Stimulated activated CD8-positive, alpha-beta memory T cell treated with anti-CD3 and anti-CD28 coated beads, Interleukin-12 subunit alpha, Interleukin-12 subunit beta, amount 100 ng/mL, for 1 hour (primary cell): ENCODE measurements around the gene MCM3AP.
"Not testable (repeated sequence)": the region's sequence is repeated elsewhere in the genome, so short reads cannot be mapped to it uniquely, and the experiment has no call there.

Experiments
- DNase-seq: peaks from one replicate; pipeline ENCODE4 v3.0.0-alpha.2; 2020; ENCODE audit warnings: low read depth

Gene MCM3AP

DNA sequence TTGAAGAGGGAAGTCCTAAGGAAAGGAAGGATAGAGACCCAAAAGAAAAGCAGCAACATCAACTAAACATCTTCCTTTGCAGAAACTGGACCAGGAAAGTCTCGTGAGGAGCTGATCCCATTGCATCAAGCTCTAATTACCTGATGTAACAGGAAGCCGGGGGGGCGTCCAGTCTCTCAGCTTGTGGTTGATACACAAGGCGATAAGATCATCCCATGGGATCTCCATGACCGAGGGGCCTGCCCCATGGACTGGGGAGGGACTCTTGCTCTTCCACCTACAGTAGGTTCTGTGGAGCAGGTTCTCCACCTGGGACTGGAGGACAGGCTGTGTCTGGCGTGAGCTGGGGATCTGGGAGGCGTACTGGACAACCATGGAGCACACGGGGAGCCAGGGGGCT is 42.1 kb downstream of the MCM3AP start:
- DNase-seq, result no peak

DNA sequence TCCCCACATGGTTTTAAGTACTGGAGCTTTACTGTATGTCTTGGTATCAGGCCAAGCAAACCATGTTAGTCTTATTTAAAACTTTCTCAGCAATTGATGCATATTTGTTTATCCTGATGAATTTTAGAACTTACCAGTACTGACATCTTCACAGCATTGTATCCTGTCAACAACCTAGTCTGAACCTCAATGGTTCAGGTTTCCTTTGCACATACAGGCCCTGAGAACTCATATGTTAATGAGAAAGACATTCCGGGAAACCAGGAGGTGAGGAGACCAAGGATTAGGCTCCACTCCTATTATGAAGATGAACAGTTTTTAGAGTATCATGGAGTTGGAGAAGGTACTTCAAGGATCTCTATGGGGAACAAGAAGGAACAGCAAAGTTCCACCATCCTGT is 43.8 kb downstream of the MCM3AP start:
- not testable (repeated sequence) for DNase-seq

DNA sequence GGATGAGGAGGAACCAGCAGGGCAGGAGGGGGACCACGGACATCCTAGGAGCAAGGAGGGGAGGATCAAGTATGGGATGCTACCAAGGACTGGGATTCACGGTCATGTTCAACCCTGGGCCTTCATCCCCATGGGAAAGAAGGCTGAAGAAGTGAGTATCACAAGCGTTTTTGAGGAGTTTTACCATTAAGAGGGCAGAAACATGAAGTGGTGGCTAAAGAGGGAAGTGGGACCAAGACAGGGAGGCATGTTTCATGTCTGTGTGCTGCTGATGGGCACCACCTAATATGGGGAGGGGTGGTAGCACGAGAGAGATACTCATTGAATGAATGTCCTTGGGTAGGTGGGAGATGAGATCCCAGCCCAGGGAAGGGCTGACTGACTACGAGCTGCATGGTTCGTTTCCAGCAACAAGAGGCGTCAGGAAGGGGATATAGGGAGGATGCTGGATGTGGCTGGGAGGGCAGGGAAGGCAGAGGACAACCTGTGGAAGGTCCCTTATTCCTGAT is 45.5 kb downstream of the MCM3AP start:
- no peak for DNase-seq

DNA sequence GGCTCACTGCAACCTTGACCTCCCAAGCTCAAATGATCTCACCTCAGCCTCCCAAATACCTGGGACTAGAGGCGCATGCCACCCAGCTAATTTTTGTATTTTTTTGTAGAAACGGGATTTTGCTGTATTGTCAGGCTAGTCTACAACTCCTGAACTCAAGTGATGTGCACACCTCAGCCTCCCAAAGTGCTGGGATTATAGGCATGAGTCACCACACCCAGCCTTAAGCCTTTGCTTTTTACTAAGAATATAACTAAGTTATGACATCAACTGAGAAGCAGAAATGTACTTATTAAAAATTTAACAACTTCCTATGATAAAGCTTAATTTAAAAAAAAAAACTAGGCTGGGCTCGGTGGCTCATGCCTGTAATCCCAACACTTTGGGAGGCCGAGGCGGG is 47.9 kb downstream of the MCM3AP start:
- DNase-seq, result no peak

DNA sequence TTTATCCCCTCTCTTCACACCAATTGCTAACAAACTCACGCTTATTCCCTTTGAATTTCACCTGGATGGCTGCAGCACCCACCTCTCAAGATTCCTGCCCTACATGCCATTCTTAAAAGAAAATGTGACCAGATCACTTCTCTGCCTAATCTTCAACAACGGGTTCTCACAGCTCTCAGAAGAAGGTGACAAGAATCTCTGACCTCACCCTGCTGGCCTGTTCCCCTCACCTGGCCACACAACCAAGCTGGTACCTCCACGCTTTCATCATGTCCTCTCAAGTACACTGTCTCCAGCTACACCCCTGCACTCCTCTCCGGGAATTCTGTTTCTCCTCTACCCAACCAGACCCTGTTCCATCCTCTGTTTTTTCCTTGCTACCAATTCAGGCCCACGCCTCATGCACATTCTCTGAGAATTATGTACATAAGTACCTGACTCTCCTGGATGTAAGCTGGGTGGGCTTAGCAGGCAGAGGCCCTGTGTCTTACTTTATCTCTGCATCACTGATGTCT is 50.9 kb downstream of the MCM3AP start:
- no peak for DNase-seq

DNA sequence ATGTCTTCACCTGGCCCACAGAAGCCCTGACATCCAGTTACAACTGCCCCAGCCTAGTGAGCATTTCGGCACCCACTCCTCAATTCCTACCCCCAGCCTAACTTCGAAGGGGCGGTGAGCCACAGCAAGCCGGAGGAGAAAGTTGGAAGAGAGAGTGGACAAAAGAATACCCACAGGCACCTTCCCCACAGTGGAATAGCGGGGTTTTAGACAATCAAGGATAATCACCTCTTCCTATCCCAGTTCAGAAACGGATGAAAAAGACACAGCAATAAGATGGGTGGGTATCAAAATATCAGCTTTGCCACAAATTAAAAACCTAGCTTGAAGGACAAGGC is 55.5 kb downstream of the MCM3AP start:
- no peak for DNase-seq

DNA sequence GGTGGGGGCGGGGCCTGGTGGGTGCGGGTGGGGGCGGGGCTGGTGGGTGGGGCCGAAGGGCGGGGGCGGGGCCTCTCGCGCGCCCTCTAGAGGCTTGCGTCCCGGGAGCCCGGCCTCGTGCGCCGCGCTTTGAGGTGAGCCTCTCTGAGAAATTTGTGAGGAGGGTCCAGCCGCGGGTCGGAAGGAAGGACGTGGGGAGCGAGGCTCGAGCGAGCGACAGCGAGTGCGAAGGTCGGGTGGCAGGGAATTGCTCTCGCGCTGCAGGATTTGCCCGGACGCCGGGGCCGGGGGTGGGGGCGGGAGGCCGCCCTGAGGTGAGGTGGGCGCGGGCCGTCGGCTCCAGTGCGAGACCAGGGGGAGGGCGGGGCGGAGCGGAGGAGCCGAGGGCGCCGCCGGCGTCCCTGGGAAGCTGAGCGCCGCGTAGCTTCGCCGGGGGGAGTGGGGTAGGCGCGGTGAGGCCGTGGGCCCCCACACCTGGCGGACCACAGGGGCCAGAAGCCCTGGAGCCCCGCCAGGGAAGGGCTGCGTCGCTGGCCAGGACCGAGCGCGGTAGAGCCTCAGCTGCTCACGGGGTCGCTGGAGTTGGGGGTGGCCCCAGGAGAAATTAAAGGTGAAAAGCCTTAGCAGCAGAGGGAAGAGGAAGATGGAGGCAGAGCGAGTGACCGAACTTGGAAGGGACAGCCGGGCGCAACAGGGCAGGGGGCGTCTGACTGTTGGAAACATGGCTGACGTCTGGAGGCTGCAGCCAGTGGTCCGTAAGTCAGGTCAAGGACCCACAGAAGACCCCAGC is 56.1 kb downstream of the MCM3AP start:
- DNase-seq, result no peak

DNA sequence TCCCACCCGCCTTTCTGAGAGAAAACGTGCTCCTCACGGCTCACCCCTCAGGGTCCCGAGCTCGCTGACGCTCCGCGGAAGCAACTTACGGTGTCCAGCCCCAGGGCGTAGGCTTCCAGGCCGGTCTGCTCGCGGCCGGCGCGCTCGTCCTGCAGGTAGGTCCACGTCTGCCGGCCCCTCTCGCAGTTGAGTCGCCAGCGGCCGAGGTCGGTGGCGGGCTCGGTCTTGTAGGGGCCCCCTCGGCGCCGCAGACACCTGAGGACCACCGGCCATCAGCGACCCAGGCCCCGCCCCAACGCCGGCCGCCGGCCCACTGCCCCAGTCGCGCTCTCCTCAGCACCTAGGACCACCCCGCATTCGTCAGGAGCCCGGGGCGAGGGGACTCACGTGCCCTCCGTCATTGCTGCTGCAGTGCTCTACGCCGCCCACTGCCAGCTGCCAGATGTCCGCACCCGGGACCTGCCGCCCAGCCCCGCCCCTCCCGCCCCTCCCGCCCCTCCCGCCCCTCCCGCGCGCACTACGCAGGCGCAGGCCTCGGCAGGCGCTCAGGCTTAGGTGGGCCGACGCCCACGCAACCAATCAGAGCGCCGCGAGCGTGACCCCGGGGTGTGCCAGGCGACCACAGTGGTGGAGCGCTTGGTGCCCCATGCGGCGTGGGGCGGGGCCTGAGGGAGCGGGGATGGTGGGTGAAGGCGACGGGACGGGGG is 56.9 kb downstream of the MCM3AP start, which contains the start of gene LSS:
LSS (minus strand) TSS at position 430 of the 707 bp plus-strand sequence; CDS start at position 401, 29 bp downstream.
- peak; percentile 95 for DNase-seq

DNA sequence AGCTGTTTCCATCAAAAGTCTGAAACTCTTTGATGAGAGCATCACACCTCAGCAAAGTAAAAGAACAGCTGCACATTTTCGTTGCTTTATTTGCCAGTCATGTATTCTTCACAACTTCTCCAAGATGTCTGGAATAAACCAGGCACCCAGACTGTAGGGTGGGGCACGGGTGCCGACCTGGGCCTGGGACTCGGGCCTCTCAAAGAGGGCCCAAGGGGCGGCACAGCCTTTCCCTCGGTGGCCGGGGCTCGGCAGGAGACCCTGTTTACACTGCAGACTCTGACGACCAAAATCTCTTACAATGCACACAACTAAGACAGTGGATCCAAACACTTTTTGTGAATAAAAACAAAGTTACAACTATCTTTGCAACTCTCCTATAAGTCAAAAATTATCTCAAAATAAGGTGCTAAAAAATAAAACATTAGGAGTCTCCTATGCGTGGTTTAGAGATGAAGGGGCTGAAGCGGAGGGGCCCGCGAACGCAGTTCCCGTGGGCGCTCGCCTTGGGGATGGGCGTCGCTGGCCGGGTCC is 57.5 kb downstream of the MCM3AP start:
- DNase-seq, result no peak

DNA sequence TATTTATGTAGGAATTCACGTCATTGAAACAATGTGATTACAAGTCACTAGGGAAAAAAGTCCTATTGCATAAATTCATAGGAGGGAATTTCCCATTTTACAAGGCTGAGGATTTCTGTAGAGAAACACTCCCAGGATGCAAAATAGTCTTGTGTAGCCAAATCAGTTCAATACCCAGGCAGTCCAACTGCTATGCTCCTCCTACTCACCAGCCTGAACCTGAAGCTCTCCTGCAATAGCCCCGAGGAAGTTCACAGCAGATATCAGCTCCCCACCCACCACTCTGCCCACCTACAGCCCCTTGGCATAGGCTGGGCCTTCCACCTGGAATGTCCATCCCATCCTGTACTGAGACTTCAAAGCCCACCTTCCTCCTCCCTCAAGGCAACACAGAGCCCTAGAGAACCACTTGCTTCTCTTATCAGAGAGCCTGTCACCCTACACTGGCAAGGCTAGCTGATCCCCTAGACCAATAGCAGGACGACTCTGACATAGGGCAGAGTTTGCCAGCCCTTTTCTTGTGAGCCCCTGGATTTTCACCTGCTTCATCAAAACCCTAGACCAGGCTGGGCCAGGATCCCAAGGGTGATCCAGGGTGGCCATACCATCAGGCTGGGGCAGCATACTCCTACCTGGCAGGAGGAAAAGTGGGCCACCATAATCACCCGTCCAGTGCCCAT is 58.4 kb downstream of the MCM3AP start:
- no peak for DNase-seq

DNA sequence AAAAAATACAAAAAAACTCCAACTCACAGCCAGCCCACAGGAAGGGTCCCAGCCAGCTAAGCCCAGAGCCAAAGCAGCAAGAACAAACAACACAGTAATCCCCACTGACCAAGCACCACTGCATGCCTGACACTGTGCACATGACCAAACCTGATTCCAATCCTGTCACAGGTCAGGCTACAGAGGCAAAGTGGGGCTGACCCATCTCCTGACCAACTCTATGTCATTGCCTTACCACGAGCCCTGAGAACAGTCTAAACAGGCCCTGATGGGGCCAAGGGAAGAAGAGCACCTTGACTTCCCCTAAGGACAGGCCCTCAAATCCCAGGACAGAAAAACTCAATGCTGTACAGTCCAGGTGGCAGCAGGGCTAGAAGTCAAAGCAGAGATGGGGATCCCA is 59.3 kb downstream of the MCM3AP start:
- no peak for DNase-seq

DNA sequence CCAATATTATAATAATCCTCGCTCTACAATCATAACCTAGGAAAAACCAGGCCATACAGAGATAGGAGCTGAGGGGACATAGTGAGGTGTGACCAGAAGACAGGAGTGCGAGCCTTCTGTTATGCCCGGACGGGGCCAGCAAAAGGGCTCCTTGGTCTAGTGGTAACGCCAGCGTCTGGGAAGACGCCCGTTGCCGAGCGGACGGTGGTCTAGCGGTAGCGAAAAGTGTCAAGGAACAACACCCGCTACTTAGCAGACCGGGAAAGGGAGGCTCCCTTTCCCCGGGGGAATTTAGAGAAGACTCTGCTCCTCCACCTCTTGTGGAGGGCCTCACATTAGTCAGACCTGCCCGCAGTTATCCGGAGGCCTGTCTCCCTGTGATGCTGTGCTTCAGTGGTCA is 61.8 kb downstream of the MCM3AP start:
- not testable (repeated sequence) for DNase-seq

DNA sequence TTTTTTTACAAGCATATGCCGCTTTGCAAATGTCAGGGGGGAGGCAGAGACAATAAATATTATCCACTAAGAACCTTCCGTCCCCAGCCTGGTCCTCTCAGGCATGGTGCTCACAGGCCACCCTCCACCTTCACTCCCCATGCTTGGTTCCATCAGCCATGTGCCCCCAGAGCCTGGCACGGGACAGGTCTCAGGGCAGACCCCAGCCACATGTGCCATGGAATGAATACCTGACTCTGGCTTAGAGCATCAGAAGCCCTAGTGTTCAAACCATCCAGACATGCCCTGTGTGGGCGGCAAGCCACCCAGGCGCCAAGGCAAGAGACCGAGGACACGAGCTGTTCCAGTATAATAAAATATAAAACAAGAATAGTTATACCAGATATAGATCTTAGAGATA is 62.2 kb downstream of the MCM3AP start:
- no peak for DNase-seq

DNA sequence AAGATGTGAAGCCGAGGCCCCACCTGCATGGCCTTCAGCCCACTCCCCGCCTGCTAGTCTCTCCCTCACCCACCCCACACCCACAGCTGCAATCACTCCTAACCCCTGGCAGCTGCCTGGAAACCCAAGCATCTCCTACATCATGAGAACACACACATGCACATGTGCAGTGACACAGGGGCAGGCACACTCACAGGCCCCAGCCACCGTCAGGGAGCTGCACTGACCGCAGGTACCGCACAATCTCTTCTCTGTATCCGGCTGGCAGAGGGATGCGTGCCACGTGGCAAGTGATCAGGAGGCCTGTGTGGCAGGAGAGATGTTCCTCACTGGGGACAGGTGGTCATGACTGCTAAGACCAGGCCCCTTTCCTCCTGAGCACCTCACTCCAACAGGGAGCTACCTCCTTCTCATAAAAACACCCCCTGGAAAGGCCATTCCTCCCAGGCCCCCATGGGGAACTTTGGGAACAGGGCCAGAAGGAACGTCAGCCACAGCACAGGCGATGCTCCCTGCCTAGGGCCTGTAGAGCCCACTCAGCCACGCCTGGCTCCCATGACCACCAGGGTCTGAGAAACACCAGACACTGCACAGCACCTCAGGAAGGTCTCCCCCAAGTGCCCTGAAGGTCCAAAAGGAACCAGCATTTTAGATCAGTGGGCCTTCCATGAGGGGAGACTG is 62.8 kb downstream of the MCM3AP start:
- no peak for DNase-seq

DNA sequence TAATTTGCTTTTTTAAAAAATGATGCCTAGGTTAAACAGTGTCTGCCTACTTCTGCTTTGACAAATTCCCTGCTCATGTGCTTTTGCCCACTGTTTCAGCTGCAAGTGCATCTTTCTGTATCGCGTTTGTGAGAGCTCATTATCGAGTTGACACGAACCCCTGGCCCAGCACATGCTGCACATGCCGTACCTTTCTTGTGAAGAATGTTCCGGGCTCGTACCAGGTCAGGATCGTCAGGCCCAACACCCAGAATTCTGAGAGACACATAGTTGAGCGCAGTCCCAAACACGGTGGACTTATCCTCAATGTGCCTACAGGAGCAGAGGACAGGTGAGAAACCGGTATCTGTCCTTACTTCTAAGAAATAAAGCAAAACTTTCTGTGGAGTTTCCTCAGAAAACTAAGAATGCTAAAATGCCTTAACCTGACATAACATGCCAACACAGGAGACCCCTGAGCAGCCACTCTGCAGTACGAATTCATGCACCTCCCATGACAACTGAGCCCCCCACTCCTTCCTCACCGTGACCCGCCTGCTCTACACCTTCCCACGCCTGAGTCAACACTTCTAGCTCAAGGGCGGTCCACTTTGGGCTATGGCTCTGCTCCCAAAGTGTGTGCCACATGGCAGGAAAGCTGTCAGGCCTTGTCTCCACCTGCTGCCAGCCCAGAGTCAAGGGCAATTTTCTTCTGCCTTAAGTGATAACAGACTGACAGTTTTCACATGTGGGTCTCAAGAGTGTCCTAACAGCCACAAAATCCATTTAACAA is 63.6 kb downstream of the MCM3AP start:
- no peak for DNase-seq

DNA sequence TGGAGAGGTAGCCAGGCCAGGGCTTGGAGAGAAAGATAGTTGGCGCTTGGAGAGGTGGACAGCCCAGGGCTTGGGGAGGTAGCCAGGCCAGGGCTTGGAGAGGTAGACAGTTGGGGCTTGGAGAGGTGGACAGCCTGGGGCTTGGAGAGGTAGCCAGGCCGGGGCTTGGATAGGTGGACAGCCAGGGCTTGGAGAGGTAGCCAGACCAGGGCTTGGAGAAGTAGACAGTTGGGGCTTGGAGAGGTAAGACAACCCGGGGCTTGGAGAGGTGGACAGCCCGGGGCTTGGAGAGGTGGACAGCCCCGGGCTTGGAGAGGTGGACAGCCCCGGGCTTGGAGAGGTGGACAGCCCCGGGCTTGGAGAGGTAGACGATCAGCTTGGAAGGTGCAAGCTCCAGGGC is 64.6 kb downstream of the MCM3AP start:
- no peak for DNase-seq

DNA sequence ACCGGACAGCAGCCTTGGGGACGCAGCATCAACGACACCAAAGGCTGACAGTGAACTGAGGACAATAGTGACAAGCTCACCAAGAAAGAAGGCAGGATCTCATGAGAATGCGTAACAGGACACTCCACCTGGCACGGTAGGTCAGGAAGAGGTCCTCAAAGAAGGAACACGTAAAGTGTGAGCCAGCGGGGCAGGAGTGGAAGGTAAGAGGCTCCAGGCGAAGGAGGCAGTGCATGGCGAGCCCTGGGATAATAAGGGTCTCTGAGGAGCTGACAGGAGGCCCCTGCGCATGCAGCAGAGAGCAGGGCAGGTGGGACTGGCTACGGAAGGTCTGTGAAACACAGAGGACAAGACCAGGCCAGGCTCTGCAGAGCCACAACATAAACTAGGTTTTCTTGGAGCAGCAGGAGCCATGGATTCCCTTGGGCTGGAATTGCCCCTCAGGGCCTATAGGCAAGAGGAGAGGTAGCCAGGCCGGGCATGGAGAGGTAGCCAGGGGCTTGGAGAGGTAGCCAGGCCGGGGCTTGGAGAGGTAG is 65.1 kb downstream of the MCM3AP start:
- no peak for DNase-seq

DNA sequence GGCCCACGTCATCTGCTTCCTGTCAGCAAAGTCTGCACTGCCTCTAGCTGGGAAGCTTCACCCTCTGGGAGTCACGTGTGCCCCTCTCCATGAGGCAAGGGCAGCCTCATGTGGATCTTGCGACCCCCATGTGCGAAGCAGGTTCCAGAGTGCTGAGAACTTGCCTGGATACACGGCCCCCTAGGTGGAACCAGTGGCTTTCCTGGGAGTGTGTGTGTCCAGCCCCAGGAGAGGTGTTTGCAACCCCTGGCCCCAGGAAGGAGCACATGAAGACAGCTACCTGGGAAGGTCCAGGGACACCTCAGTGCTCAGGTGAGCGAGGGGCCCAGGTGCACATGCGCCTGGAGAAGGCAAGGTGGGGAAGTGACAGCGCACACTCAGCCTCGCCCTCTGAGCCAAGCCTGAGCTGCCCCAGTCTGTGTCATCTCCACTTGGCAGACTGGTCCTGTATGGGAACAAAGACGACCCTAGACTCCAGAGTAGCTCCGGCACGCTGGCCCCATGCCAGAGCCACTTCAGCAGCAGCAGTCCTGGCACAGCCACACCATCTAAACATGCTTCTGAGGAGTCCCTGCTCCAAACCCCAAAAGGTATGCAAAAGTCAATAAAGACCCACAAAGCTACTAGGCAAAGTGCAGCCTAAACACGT is 65.7 kb downstream of the MCM3AP start:
- DNase-seq, result no peak

DNA sequence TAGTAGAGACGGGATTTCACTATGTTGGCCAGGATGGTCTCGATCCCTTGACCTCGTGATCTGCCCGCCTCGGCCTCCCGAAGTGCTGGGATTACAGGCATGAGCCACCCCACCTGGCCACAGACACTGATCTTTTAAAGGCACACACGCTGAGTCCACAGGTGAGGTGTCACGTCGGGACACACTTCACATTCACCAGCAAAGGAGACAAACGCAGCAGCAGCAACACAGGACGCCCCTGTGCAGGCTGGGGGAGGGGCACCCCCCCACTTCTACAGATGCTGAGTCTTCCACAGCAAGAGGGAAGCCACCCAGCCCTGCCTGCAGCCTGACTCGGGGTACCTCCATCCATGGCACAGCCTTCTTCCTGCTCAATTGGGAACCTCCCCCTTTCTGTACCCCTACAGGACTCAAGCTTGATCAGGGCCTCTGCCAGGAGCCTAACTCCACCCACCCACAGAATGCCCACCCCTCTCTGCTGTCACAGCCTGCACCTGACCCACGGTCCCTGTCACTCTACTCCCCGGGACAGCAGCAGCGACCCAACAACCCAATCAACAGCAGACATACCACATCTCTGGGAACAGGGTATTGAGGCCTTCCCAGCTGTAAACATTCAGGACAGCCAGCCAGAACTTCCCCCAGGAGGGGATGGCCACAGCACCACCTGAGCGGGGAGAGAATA is 66.4 kb downstream of the MCM3AP start:
- DNase-seq, result no peak
